ENCODE data around the gene KCNK1. TPM values are rescaled to one million over a fixed set of nuclear protein-coding genes. Genes with fewer than 3 reads are reported as not detected.

The KCNK1 gene
- total RNA-seq, 3 donors from 2014 or later: 22.2 to 44.8 (median 43.6) TPM

- no peaks in the 10 kb centered on the region for H3K4me1 ChIP-seq (ENCODE audit: low read depth)
- no peak for ATAC-seq
- intact Hi-C loops (cut with DNase I, micrococcal nuclease): no loop called here
- H3K36me3 ChIP-seq (ENCODE audit: low read depth): no peaks in the 10 kb centered on the region
- H3K9me3 ChIP-seq: no peaks in the 10 kb centered on the region
- TF ChIP-seq CTCF (IDR thresholded peaks at IDR 0.05): no peak
- H3K4me3 ChIP-seq: no peak overlapping the region
- no peak for DNase-seq
Measured at GRCh38 chr1:233707880-233708815, 94.2 kb downstream of the KCNK1 start.

- Histone ChIP-seq H3K36me3 (ENCODE audit: low read depth) (no peaks in the 10 kb centered on the region), H3K4me1 (ENCODE audit: low read depth) (peaks cover 3% of the 10 kb centered on the region), H3K9me3 (no peaks in the 10 kb centered on the region), H3K4me3 (no peak overlapping the region)
- DNase-seq: no peak
- no peak for TF ChIP-seq CTCF (IDR thresholded peaks at IDR 0.05)
- intact Hi-C loops (cut with DNase I, micrococcal nuclease): no loop called here
- no peak for ATAC-seq
Measured at GRCh38 chr1:233710031-233710430, 96.1 kb downstream of the KCNK1 start.

- TF ChIP-seq CTCF (IDR thresholded peaks at IDR 0.05): no peak
- no peak overlapping the region for H3K4me3 ChIP-seq
- intact Hi-C loops (cut with DNase I, micrococcal nuclease): no loop called here
- no peaks in the 10 kb centered on the region for H3K36me3 ChIP-seq (ENCODE audit: low read depth)
- H3K4me1 ChIP-seq (ENCODE audit: low read depth): peaks cover 3% of the 10 kb centered on the region
- no peaks in the 10 kb centered on the region for H3K9me3 ChIP-seq
- ATAC-seq (no peak), DNase-seq (no peak)
Measured at GRCh38 chr1:233710507-233710906, 96.6 kb downstream of the KCNK1 start.

GRCh38 chr1:233714631-233715217, 100.8 kb downstream of the KCNK1 start:
- intact Hi-C loops (cut with DNase I, micrococcal nuclease): no loop called here
- peak in 1 of 3 donors; percentile 9 for DNase-seq
- ATAC-seq: peak; percentile 33
- Histone ChIP-seq H3K9me3 (no peaks in the 10 kb centered on the region), H3K36me3 (ENCODE audit: low read depth) (no peaks in the 10 kb centered on the region), H3K4me3 (no peak overlapping the region), H3K4me1 (ENCODE audit: low read depth) (peaks cover 3% of the 10 kb centered on the region)
- TF ChIP-seq CTCF (IDR thresholded peaks at IDR 0.05): no peak

GRCh38 chr1:233718057-233718456, 104.2 kb downstream of the KCNK1 start:
- H3K36me3 ChIP-seq (ENCODE audit: low read depth): no peaks in the 10 kb centered on the region
- no peak for ATAC-seq
- no peaks in the 10 kb centered on the region for H3K9me3 ChIP-seq
- peaks cover 3% of the 10 kb centered on the region for H3K4me1 ChIP-seq (ENCODE audit: low read depth)
- no peak overlapping the region for H3K4me3 ChIP-seq
- TF ChIP-seq CTCF (IDR thresholded peaks at IDR 0.05): no peak
- intact Hi-C loops (cut with DNase I, micrococcal nuclease): no loop called here
- DNase-seq: no peak
